IMR-90 (cell line): ENCODE results near the gene ZCCHC3.

Source experiments
- CEBPB ChIP-seq: IDR thresholded peaks from 2 replicates; pipeline ENCODE4 v1.6.1; 2012; ENCODE audit warnings: low read depth, low read length, improper control_type of control experiment
- MXI1 ChIP-seq: IDR thresholded peaks from 2 replicates; pipeline ENCODE4 v1.6.1; 2012; ENCODE audit warnings: low read depth, mild to moderate bottlenecking, low read length, moderate library complexity, borderline replicate concordance
- POLR2A ChIP-seq: IDR thresholded peaks from 2 replicates; pipeline ENCODE4 v1.6.1; 2012; ENCODE audit warnings: mild to moderate bottlenecking, low read depth, low read length
- RAD21 ChIP-seq: IDR thresholded peaks from 2 replicates; pipeline ENCODE4 v1.6.1; 2012; ENCODE audit warnings: low read length, improper control_type of control experiment
- SMC3 ChIP-seq: fragments of 150-350 bp; IDR thresholded peaks from 2 replicates; pipeline ENCODE4 v1.6.1; 2016; ENCODE audit warnings: low read depth, mild to moderate bottlenecking, antibody characterized with exemption, low read length, moderate library complexity
- TF ChIP-seq, protein P1 (sequence below): conservative IDR thresholded peaks from 2 replicates; pipeline ENCODE4 v1.5.1; 2012; ENCODE audit warnings: mild to moderate bottlenecking, low read depth, low read length, improper control_type of control experiment

DNA sequence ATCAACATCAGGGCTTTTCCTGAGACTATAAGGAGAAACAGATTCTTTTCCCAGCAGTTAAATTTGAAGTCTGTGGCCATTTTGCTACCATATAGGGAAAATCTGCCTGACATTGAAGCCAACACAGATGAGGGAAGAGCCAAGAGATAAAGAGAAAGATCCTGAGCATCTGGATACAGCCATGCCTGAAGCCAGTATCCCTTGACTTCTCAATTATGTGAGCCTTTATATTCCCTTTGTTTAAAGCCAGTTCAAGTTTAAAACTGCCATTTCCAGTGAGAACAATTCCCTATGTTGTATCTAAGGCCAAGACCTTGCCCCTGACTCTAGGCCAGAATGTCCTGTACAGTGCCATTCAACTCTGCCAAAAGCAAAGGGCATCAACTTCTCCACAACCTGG lies 45.7 kb downstream of the ZCCHC3 start:
- TF ChIP-seq POLR2A = no peak
- TF ChIP-seq, protein P1, sequence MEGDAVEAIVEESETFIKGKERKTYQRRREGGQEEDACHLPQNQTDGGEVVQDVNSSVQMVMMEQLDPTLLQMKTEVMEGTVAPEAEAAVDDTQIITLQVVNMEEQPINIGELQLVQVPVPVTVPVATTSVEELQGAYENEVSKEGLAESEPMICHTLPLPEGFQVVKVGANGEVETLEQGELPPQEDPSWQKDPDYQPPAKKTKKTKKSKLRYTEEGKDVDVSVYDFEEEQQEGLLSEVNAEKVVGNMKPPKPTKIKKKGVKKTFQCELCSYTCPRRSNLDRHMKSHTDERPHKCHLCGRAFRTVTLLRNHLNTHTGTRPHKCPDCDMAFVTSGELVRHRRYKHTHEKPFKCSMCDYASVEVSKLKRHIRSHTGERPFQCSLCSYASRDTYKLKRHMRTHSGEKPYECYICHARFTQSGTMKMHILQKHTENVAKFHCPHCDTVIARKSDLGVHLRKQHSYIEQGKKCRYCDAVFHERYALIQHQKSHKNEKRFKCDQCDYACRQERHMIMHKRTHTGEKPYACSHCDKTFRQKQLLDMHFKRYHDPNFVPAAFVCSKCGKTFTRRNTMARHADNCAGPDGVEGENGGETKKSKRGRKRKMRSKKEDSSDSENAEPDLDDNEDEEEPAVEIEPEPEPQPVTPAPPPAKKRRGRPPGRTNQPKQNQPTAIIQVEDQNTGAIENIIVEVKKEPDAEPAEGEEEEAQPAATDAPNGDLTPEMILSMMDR = no peak
- no peak for TF ChIP-seq SMC3
- TF ChIP-seq CEBPB = no peak
- no peak for TF ChIP-seq MXI1
- no peak for TF ChIP-seq RAD21
